Mesenchymal stem cell (in vitro differentiated cells and primary cell): ENCODE data around the gene USP35.

Experiments used
- DNase-seq: peaks from one replicate; pipeline ENCODE4 v3.0.0-alpha.2; 2013
- H2AFZ ChIP-seq: one replicate; pipeline ENCODE4 v1.6.1; 2013; ENCODE audit warnings: low read depth, mild to moderate bottlenecking, control low read depth, inconsistent platforms, low read length, moderate library complexity
- H2AK5ac ChIP-seq: 2 replicates; pipeline ENCODE4 v1.6.1; 2013; ENCODE audit warnings: low read length, moderate library complexity, mild to moderate bottlenecking, inconsistent platforms; ENCODE audit not compliant: severe bottlenecking
- H2BK120ac ChIP-seq: one replicate; pipeline ENCODE4 v1.6.1; 2013; ENCODE audit warnings: low read depth, mild to moderate bottlenecking, inconsistent platforms, low read length, moderate library complexity
- H2BK12ac ChIP-seq, 2 experiments: one replicate each; pipeline ENCODE4 v1.6.1; 2013; ENCODE audit warnings: inconsistent platforms in 2 of 2, low read length in 2 of 2, mild to moderate bottlenecking in 2 of 2, moderate library complexity in 2 of 2, control low read depth in 1 of 2
- H2BK15ac ChIP-seq: one replicate; pipeline ENCODE4 v1.6.1; 2013; ENCODE audit warnings: mild to moderate bottlenecking, low read depth, inconsistent platforms; ENCODE audit not compliant: poor library complexity, severe bottlenecking
- H2BK5ac ChIP-seq: 2 replicates; pipeline ENCODE4 v1.6.1; 2013; ENCODE audit warnings: low read depth, mild to moderate bottlenecking, low read length, control low read depth, inconsistent platforms; ENCODE audit not compliant: poor library complexity, severe bottlenecking
- H3K14ac ChIP-seq, 2 experiments: one replicate each; pipeline ENCODE4 v1.6.1; 2013; ENCODE audit warnings: inconsistent platforms in 2 of 2, low read length in 2 of 2, control low read depth in 1 of 2, mild to moderate bottlenecking in 1 of 2, moderate library complexity in 1 of 2
- H3K18ac ChIP-seq, 2 experiments: one replicate each; pipeline ENCODE4 v1.6.1; 2013; ENCODE audit warnings: inconsistent platforms in 2 of 2, low read length in 2 of 2, control low read depth in 1 of 2, low read depth in 1 of 2, mild to moderate bottlenecking in 1 of 2
- H3K23ac ChIP-seq, 2 experiments: one replicate each; pipeline ENCODE4 v1.6.1; 2013; ENCODE audit warnings: inconsistent platforms in 2 of 2, low read length in 2 of 2, mild to moderate bottlenecking in 2 of 2, moderate library complexity in 2 of 2, control low read depth in 1 of 2
- H3K27ac ChIP-seq: 2 replicates; pipeline ENCODE4 v1.5.1; 2013; ENCODE audit warnings: mild to moderate bottlenecking, moderate library complexity, low read length, control low read depth, inconsistent platforms; ENCODE audit not compliant: poor library complexity, severe bottlenecking
- H3K27me3 ChIP-seq, 2 experiments: 2 replicates each; pipeline versions ENCODE4 v1.6.1 to v1.7.0; 2013; ENCODE audit warnings: low read length in 2 of 2, mild to moderate bottlenecking in 2 of 2, moderate library complexity in 2 of 2, control low read depth in 1 of 2, inconsistent platforms in 1 of 2; ENCODE audit not compliant: control insufficient read depth in 1 of 2, insufficient read depth in 1 of 2
- H3K36me3 ChIP-seq, 2 experiments: 2 replicates each; pipeline versions ENCODE4 v1.6.1 to v1.7.0; 2013; ENCODE audit warnings: low read length in 2 of 2, control low read depth in 1 of 2, inconsistent platforms in 1 of 2, low read depth in 1 of 2, mild to moderate bottlenecking in 1 of 2; ENCODE audit not compliant: insufficient read depth in 2 of 2, control insufficient read depth in 1 of 2
- H3K4ac ChIP-seq, 2 experiments: one replicate each; pipeline ENCODE4 v1.6.1; 2013; ENCODE audit warnings: inconsistent platforms in 2 of 2, low read length in 2 of 2, mild to moderate bottlenecking in 2 of 2, moderate library complexity in 2 of 2, control low read depth in 1 of 2, low read depth in 1 of 2
- H3K4me1 ChIP-seq: 2 replicates; pipeline ENCODE4 v1.6.1; 2013; ENCODE audit warnings: low read depth, low read length, control low read depth; ENCODE audit not compliant: control insufficient read depth, insufficient read depth
- H3K4me2 ChIP-seq: 2 replicates; pipeline ENCODE4 v1.6.1; 2013; ENCODE audit warnings: low read length, mild to moderate bottlenecking, inconsistent platforms; ENCODE audit not compliant: poor library complexity, severe bottlenecking
- H3K4me3 ChIP-seq, 2 experiments: 2 replicates each; pipeline versions ENCODE4 v1.5.1 to v1.7.0; 2013; ENCODE audit warnings: low read length in 2 of 2, mild to moderate bottlenecking in 2 of 2, control low read depth in 1 of 2, low read depth in 1 of 2; ENCODE audit not compliant: insufficient read depth in 1 of 2
- H3K79me1 ChIP-seq: replicated peaks from 2 replicates; pipeline ENCODE4 v1.6.1; 2013; ENCODE audit warnings: mild to moderate bottlenecking, control low read depth, low read length, inconsistent platforms; ENCODE audit not compliant: poor library complexity, severe bottlenecking
- H3K9ac ChIP-seq: 2 replicates; pipeline ENCODE4 v1.7.0; 2013; ENCODE audit warnings: mild to moderate bottlenecking, low read length, moderate library complexity
- H3K9me3 ChIP-seq: 2 replicates; pipeline ENCODE4 v1.7.0; 2013; ENCODE audit warnings: mild to moderate bottlenecking, low read length; ENCODE audit not compliant: control insufficient read depth
- H4K8ac ChIP-seq: one replicate; pipeline ENCODE4 v1.6.1; 2013; ENCODE audit warnings: inconsistent platforms, mild to moderate bottlenecking, low read length, moderate library complexity
- H4K91ac ChIP-seq: one replicate; pipeline ENCODE4 v1.6.1; 2013; ENCODE audit warnings: mild to moderate bottlenecking, low read length, inconsistent platforms
- WGBS: methylation state at CpG from one replicate; pipeline ENCODE4 v1.1.7; 2013; ENCODE audit warnings: mixed read lengths; 5-methylcytosine and 5-hydroxymethylcytosine counted together

USP35 gene

DNA sequence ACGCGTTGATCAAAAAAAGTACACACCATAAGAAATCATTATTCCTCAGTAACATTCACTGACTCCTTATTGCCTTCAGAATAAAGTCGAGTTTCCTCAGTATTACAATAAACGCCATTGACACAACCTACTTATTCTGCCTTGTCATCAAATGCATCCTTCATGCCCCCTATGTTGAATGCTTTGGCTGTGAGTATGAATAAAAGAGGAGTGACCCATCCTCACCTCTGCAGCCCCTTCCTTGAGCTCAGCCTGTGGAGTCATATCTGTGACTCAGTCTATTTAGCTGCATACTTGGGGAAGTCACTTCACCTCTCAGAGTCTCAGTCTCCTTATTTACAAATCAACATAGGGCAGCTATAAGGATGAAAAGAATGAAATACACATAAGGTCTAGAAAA lies 65.1 kb downstream of the USP35 start:
- H2BK12ac ChIP-seq: no peak overlapping the region
- no peak overlapping the region for H3K23ac ChIP-seq
- no peak overlapping the region for H2BK5ac ChIP-seq
- no peak overlapping the region for H3K27ac ChIP-seq
- no peak overlapping the region for H3K4me2 ChIP-seq
- no peak overlapping the region for H3K9ac ChIP-seq
- no peak overlapping the region for H3K4me3 ChIP-seq
- peaks cover 2% of the 10 kb centered on the region for H3K4me1 ChIP-seq
- H2AFZ ChIP-seq: no peak overlapping the region
- H3K4ac ChIP-seq: no peak overlapping the region
- H3K27me3 ChIP-seq: no peaks in the 10 kb centered on the region
- H3K36me3 ChIP-seq: peaks cover 4 to 14% of the 10 kb centered on the region in 2 experiments
- H3K14ac ChIP-seq: no peak overlapping the region
- H2BK120ac ChIP-seq: no peak overlapping the region
- peaks cover 16% of the 10 kb centered on the region for H3K79me1 ChIP-seq
- H3K9me3 ChIP-seq: no peaks in the 10 kb centered on the region
- H3K18ac ChIP-seq: no peak overlapping the region
- H2AK5ac ChIP-seq: no peak overlapping the region
- no peak overlapping the region for H4K8ac ChIP-seq
- no peak overlapping the region for H2BK15ac ChIP-seq
- no peak overlapping the region for H4K91ac ChIP-seq
- no peak for DNase-seq
- 93% methylated on average over 3 of the region's 4 CpGs for WGBS

GRCh38 chr11:78254268-78254667 lies 65.5 kb downstream of the USP35 start:
- peaks cover 2% of the 10 kb centered on the region for H3K4me1 ChIP-seq
- no peak overlapping the region for H3K4ac ChIP-seq
- peaks cover 16% of the 10 kb centered on the region for H3K79me1 ChIP-seq
- H3K4me3 ChIP-seq: no peak overlapping the region
- H3K18ac ChIP-seq: no peak overlapping the region
- no peak overlapping the region for H2AK5ac ChIP-seq
- no peak overlapping the region for H2AFZ ChIP-seq
- H3K27me3 ChIP-seq: no peaks in the 10 kb centered on the region
- H2BK12ac ChIP-seq: no peak overlapping the region
- no peak overlapping the region for H4K91ac ChIP-seq
- WGBS: 96% methylated on average over 4 of the region's 4 CpGs
- peaks cover 4 to 9% of the 10 kb centered on the region in 2 experiments for H3K36me3 ChIP-seq
- no peak overlapping the region for H4K8ac ChIP-seq
- H3K27ac ChIP-seq: no peak overlapping the region
- H3K9ac ChIP-seq: no peak overlapping the region
- no peak overlapping the region for H3K23ac ChIP-seq
- H2BK5ac ChIP-seq: no peak overlapping the region
- no peak overlapping the region for H2BK15ac ChIP-seq
- H3K4me2 ChIP-seq: no peak overlapping the region
- DNase-seq: no peak
- H2BK120ac ChIP-seq: no peak overlapping the region
- H3K9me3 ChIP-seq: no peaks in the 10 kb centered on the region
- H3K14ac ChIP-seq: no peak overlapping the region

GRCh38 chr11:78255919-78256318 lies 67.2 kb downstream of the USP35 start:
- no peaks in the 10 kb centered on the region for H3K27me3 ChIP-seq
- no peak overlapping the region for H3K4me2 ChIP-seq
- H3K18ac ChIP-seq: no peak overlapping the region
- peaks cover 2% of the 10 kb centered on the region for H3K4me1 ChIP-seq
- H2BK120ac ChIP-seq: no peak overlapping the region
- no peak overlapping the region for H2AK5ac ChIP-seq
- no peak overlapping the region for H3K27ac ChIP-seq
- no peaks in the 10 kb centered on the region for H3K9me3 ChIP-seq
- no peak for DNase-seq
- H2BK5ac ChIP-seq: no peak overlapping the region
- H3K4me3 ChIP-seq: no peak overlapping the region
- no peak overlapping the region for H4K8ac ChIP-seq
- H2BK15ac ChIP-seq: no peak overlapping the region
- WGBS: 93% methylated on average over 1 of the region's 2 CpGs
- no peak overlapping the region for H3K4ac ChIP-seq
- H4K91ac ChIP-seq: no peak overlapping the region
- no peaks in the 10 kb centered on the region for H3K36me3 ChIP-seq
- no peak overlapping the region for H2AFZ ChIP-seq
- no peak overlapping the region for H2BK12ac ChIP-seq
- no peak overlapping the region for H3K9ac ChIP-seq
- no peak overlapping the region for H3K14ac ChIP-seq
- no peak overlapping the region for H3K23ac ChIP-seq
- H3K79me1 ChIP-seq: peaks cover 16% of the 10 kb centered on the region

GRCh38 chr11:78256962-78257361 lies 68.2 kb downstream of the USP35 start:
- Histone ChIP-seq H3K23ac (no peak overlapping the region), H2BK5ac (no peak overlapping the region), H3K4me1 (peaks cover 2% of the 10 kb centered on the region), H3K9me3 (no peaks in the 10 kb centered on the region), H2BK12ac (no peak overlapping the region), H3K4me3 (peak overlapping the region in 1 of 2 experiments; percentile 8), H3K14ac (no peak overlapping the region), H3K79me1 (peaks cover 21% of the 10 kb centered on the region), H3K36me3 (no peaks in the 10 kb centered on the region), H3K27me3 (no peaks in the 10 kb centered on the region), H3K18ac (no peak overlapping the region), H2BK15ac (peak overlapping the region; percentile 31), H2AK5ac (no peak overlapping the region), H4K8ac (no peak overlapping the region), H3K4me2 (no peak overlapping the region), H3K9ac (peak overlapping the region; percentile 21), H3K27ac (no peak overlapping the region), H3K4ac (no peak overlapping the region), H4K91ac (no peak overlapping the region), H2AFZ (no peak overlapping the region), H2BK120ac (no peak overlapping the region)
- peak; percentile 57 for DNase-seq
- WGBS: 50% methylated on average over 3 of the region's 3 CpGs
